HG03575 (cell line): ENCODE results near the gene RNF168.
"Not testable (repeated sequence)": the region's sequence is repeated elsewhere in the genome, so short reads cannot be mapped to it uniquely, and the experiment has no call there.

Source experiments
- ATAC-seq: cut with Tn5 transposase; IDR thresholded peaks from one replicate; pipeline ENCODE4 v1.9.1; 2021; ENCODE audit not compliant: unreplicated experiment, insufficient number of reproducible peaks, low FRiP score; ENCODE audit errors: extremely low read depth

Gene RNF168

GRCh38 chr3:196517919-196518318 is 14.4 kb upstream of the RNF168 start:
- ATAC-seq = no peak

GRCh38 chr3:196517162-196517800 is 13.7 kb upstream of the RNF168 start:
- ATAC-seq = no peak

- ATAC-seq = no peak
Measured at GRCh38 chr3:196514913-196515621, 11.5 kb upstream of the RNF168 start, which contains the start of gene SMCO1. SMCO1 (minus strand) TSS chr3:196515346; CDS start chr3:196515209, 137 bp downstream.

GRCh38 chr3:196514350-196514716 is 10.8 kb upstream of the RNF168 start:
- ATAC-seq = no peak

- no peak for ATAC-seq
Measured at GRCh38 chr3:196513697-196514349, 10.3 kb upstream of the RNF168 start.

- not testable (repeated sequence) for ATAC-seq
Measured at GRCh38 chr3:196511646-196512425, 8.3 kb upstream of the RNF168 start.

- not testable (repeated sequence) for ATAC-seq
Measured at GRCh38 chr3:196511108-196511507, 7.5 kb upstream of the RNF168 start.

GRCh38 chr3:196506687-196507086 is 3.1 kb upstream of the RNF168 start:
- no peak for ATAC-seq

- no peak for ATAC-seq
Measured at GRCh38 chr3:196504556-196504955, 988 bp upstream of the RNF168 start.

GRCh38 chr3:196504077-196504398 is 470 bp upstream of the RNF168 start:
- not testable (repeated sequence) for ATAC-seq

- ATAC-seq = no peak
Measured at GRCh38 chr3:196502775-196503195, 783 bp downstream of the RNF168 start.

- ATAC-seq = no peak
Measured at GRCh38 chr3:196501316-196502044, 2.1 kb downstream of the RNF168 start.

- ATAC-seq = no peak
Measured at GRCh38 chr3:196499807-196500524, 3.6 kb downstream of the RNF168 start.

GRCh38 chr3:196499061-196499460 is 4.5 kb downstream of the RNF168 start:
- ATAC-seq = no peak

GRCh38 chr3:196498297-196498696 is 5.3 kb downstream of the RNF168 start:
- ATAC-seq = no peak

GRCh38 chr3:196496183-196496582 is 7.4 kb downstream of the RNF168 start:
- no peak for ATAC-seq

- ATAC-seq = no peak
Measured at GRCh38 chr3:196493292-196493691, 10.3 kb downstream of the RNF168 start.

- no peak for ATAC-seq
Measured at GRCh38 chr3:196492080-196492479, 11.5 kb downstream of the RNF168 start.
